Measurements from ENCODE around the gene METTL18. TPM values are rescaled to one million over a fixed set of nuclear protein-coding genes. Genes with fewer than 3 reads are reported as not detected.

The METTL18 gene
- total RNA-seq, 2 experiments from 2014 or later = 11.6 to 13.3 TPM

GRCh38 chr1:169750041-169750440 is 44.7 kb downstream of the METTL18 start:
- Mint-ChIP-seq H3K9me3 (ENCODE audit: low read depth) (no peaks in the 10 kb centered on the region), H3K4me3 (no peak overlapping the region), H3K4me1 (no peaks in the 10 kb centered on the region), H3K27me3 (no peaks in the 10 kb centered on the region), H3K36me3 (ENCODE audit: low read depth) (no peaks in the 10 kb centered on the region), H3K27ac (no peak overlapping the region)
- intact Hi-C loops (cut with DNase I, micrococcal nuclease) = no loop called here
- POLR2A ChIA-PET = no interaction called here
- DNase-seq = no peak
- ATAC-seq = no peak
- CTCF ChIA-PET = interaction anchor here (1.4 kb wide), 1 partner anchor 9 kb away, joined by 4 read pairs; no protein-coding TSS in a partner anchor

- Mint-ChIP-seq H3K27ac (no peak overlapping the region), H3K4me1 (no peaks in the 10 kb centered on the region)
- POLR2A ChIA-PET = no interaction called here
These were observed 48.2 kb downstream of the METTL18 start for GRCh38 chr1:169746550-169746949.

GRCh38 chr1:169745015-169745861 is 49.5 kb downstream of the METTL18 start:
- intact Hi-C loops (cut with DNase I, micrococcal nuclease) = no loop called here
- Mint-ChIP-seq H3K27ac (no peak overlapping the region), H3K36me3 (ENCODE audit: low read depth) (no peaks in the 10 kb centered on the region), H3K27me3 (peaks cover 7% of the 10 kb centered on the region), H3K9me3 (ENCODE audit: low read depth) (peaks cover 4% of the 10 kb centered on the region), H3K4me1 (no peaks in the 10 kb centered on the region), H3K4me3 (no peak overlapping the region)
- no peak for ATAC-seq
- POLR2A ChIA-PET = no interaction called here
- CTCF ChIA-PET = no interaction called here
- DNase-seq = no peak

More at GRCh38 chr1:169746550-169746949, 48.2 kb downstream of the METTL18 start:
- ATAC-seq (no peak), DNase-seq (no peak)
- no peak overlapping the region for H3K4me3 Mint-ChIP-seq
- H3K36me3 Mint-ChIP-seq (ENCODE audit: low read depth) = no peaks in the 10 kb centered on the region
- peaks cover 4% of the 10 kb centered on the region for H3K9me3 Mint-ChIP-seq (ENCODE audit: low read depth)
- CTCF ChIA-PET = no interaction called here
- intact Hi-C loops (cut with DNase I, micrococcal nuclease) = no loop called here
- peaks cover 3% of the 10 kb centered on the region for H3K27me3 Mint-ChIP-seq

Other genes with a start within 250 kb of the METTL18 start
- gene F5, start 208.4 kb downstream of the METTL18 start, total RNA-seq = 10 to 100 TPM; 49.8 to 57.8 TPM
- 1 to 10 TPM in 1 of 2 experiments, under 1 TPM in 1; 0.50 to 1.4 TPM for gene SELP, start 164.8 kb downstream of the METTL18 start, total RNA-seq
- gene SELL, start 83.3 kb downstream of the METTL18 start, total RNA-seq = 100 to 1,000 TPM; 206 to 262 TPM
- not detected for gene SELE, start 60.8 kb downstream of the METTL18 start, total RNA-seq
- 10 to 100 TPM; 11.0 to 12.0 TPM for gene SCYL3, start 99.0 kb upstream of the METTL18 start, total RNA-seq

All from activated CD4-positive, alpha-beta T cell treated with anti-CD3 and anti-CD28 coated beads for 36 hours (primary cell).